Astrocyte of the hippocampus (primary cell): ENCODE data around the gene FASTKD1.

ENCODE experiments used
- DNase-seq: peaks from one replicate; pipeline ENCODE4 v3.0.0; 2011; ENCODE audit warnings: low read depth, low spot score

FASTKD1 gene

DNA sequence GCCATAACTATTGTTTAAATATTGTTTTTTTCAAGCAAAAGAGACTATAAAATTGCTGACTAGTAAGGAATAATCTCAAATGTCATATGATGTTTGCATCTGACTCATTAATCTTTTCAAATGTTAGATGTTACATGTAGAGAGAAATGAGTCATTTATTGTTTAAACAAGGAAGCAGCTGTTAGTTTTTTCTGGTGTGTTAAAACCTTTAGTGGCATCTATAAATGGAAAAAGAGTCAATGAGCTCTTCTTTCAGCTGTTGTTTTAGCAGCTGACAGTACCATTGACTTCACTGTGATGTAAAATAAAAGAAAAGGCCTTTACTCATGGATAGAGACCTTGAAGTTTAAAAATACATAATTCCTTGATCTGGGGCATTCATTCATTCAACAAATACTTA lies 66.0 kb downstream of the FASTKD1 start:
- no peak for DNase-seq

DNA sequence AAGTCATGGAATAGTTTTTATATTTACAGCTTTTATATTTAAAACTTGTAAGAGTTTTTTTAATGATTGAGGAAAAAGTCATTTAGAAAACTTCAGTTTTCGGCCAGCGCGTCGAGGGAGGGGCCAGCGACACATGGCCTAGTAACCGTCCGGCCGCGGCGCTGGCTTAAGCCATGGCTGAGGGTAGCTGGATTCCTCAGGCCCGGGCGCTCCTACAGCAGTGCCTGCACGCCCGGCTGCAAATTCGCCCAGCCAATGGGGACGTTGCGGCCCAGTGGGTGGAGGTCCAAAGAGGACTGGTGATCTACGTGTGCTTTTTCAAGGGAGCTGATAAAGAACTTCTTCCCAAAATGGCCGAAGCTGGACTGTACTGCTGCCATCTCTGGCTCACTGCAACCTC lies 69.0 kb downstream of the FASTKD1 start:
- no peak for DNase-seq

DNA sequence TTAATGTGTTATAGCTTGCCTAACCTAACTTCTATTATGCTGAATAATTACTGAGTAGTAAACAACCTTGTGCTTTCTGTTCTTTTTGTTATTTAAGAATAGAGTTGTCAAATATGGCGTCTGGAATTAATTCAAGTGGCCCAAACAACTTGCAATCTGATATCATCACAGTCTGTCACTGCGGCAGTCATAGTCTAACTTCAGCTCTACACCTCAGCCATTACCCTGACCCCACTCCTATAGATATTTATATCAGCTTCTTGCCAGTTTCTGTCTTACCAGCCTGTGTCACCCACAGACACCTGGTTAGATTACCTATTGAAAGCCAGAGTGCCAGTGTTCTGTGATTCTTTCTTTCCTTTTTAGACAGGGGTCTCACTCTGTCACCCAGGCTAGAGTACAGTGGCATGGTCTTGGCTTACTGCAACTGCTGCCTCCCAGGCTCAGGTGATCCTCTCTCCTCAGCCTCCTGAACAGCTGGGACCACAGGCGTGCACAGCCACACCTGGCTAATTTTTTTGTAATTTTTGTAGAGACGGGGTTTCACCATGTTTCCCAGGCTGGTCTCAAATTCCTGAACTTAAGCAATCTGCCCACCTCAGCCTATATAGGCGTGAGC lies 78.2 kb downstream of the FASTKD1 start:
- no peak for DNase-seq

DNA sequence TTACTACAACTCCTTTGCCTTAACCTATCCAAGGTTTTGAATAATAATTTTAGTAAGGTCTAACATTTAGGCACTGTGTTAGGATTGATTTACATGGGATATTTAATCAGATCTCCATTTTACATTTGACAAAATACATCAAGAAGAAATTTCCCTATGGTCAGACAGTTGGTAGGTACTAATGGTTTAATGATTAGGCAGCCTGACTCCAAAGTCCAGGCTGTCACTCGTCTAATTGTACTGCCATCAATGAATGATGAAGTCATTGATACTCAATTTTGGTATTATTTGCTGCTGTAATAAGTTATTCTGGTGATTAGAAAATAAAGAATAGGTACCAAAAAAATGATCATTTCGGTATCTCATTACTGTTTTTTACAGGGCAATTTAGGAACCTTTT lies 80.3 kb downstream of the FASTKD1 start:
- DNase-seq, result no peak

DNA sequence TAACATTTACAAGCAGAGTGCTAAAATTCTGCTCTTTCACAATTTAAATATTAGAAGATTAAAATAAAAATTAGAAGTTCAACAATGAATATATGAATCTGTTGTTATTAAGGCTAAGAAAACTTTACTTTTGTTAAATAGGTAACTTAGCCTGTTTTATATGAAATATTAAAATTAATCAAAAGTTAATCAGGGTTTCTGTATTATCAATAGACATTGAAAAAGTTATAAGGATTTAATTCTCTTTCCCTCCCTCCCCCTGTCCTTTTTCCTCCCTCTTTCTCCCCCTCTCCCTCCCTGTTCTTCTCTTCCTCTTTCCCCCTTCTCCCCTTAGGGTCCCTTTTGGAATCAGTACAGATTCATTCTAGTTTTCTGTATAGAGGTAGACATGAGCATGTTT lies 82.3 kb downstream of the FASTKD1 start:
- DNase-seq, result no peak

DNA sequence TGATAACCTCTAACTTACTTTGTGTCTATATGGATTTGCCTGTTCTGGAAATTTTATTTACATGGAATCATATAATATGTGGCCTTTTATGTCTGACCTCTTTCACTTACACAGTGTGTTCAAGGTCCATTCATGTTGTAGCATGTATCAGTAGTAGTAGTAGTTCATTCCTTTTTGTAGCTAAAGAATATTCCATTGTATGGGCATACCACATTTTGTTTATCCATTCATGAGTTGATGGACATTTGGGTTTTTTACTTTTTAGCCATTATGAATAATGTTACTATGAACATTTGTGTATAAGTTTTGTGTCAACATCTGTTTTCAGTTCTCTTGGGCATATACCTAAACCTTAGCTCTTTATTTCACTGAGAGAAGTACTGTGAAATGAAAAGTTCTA lies 82.8 kb downstream of the FASTKD1 start:
- DNase-seq, result no peak

DNA sequence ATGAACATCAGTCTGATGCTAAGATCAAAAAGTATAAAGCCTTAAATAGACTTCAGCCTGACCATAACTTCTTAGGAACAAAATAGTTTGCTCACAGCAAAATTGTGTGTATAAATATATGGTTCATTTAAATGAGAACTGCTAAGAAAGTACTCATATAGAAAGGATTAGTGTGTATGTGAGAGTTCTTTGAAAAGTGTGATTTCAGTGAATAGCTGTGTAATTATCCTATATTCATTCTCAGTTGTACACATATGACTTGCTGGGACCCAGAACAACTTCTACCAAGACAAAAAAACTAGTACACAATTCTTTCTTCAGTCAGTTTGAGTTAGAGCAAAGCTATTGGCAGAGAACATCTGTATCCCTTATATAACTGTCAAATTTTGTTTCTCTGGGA lies 87.2 kb downstream of the FASTKD1 start:
- DNase-seq, result no peak

DNA sequence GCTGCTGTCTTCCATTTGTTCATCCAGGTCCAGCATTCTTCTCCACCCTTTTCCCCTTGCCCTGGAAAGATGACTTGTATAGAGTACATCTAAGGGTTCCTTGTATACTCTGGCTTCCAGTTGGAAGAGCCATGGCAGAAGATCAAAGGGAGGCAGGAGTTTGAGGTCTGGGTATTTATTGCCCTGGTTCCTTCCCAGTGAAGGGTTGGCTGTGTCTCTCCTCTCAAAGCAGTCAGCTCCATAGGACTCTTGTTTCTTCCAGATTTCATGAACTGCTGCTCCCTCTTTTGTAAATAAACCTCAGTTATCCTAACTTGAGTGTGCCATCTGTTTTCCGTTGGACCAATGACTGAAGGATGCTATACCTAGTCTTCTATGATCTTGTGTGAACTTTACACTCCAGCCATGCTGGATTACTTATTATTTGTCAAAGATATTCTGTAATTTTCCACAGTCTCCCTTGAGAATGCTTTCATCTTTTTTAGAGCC lies 88.0 kb downstream of the FASTKD1 start:
- DNase-seq, result no peak

DNA sequence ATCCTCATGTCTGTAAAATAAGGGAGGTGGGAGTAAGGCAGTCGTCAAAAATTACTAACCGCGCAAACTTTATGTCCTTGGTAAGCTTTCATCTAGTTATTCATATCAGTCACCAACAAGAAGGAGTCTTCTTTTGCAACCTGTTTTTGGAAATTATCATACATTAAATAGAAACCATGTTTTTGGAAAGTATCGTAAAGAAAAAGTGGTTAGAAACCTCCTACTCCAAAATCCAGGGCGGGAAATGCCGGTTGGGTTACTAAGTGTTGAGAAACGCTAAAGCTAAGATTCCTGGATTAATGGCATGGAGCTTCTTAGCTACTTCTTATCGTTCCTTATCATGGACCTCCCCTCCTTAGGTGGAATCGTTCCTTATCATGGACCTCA lies 93.6 kb downstream of the FASTKD1 start:
- no peak for DNase-seq
